K562 (cell line): ENCODE data around the gene SCYL1. TPM values are rescaled to one million over a fixed set of nuclear protein-coding genes. Genes with fewer than 3 reads are reported as not detected.
A peak's percentile ranks its signal among the peaks of the same experiment; 100 is the strongest.

Experiments
- ATAC-seq: fragments of 200-7000 bp; cut with Tn5 transposase; 3 replicates; pipeline ENCODE4 v1.9.1; 2020; ENCODE audit warnings: moderate library complexity
- BruUV-seq: library from RNA; stranded (reverse); fragments of 400-500 nt; replicated peaks from 2 replicates; lab custom pipeline; 2021; lab: Mats Ljungman, UMichigan
- CTCF ChIA-PET: fragments of 300-600 bp; formaldehyde crosslinking; extraction: SDS; loops from one replicate; lab custom pipeline; 2021; ENCODE audit warnings: low intra/inter-chr PET ratio; lab: Yijun Ruan, JAX
- POLR2A ChIA-PET: fragments of 300-600, 350-650 bp; sonication (Branson Sonifier 250); formaldehyde crosslinking; extraction: SDS; loops from one replicate; lab custom pipeline; 2021; ENCODE audit warnings: antibody characterized with exemption, inconsistent platforms; lab: Yijun Ruan, JAX
- DNase-seq, 4 experiments: peaks; one replicate each; pipeline versions ENCODE4 v3.0.0 to v3.0.0-alpha.2; 2011 to 2018; ENCODE audit warnings: low spot score in 3 of 4, mixed read lengths in 3 of 4; ENCODE audit errors: extremely low read depth in 1 of 4
- FAIRE-seq: peaks from 2 replicates; lab custom pipeline; 2011; peaks lifted over from hg19 to GRCh38; lab: Jason Lieb, UNC
- H2AFZ ChIP-seq: 2 replicates; pipeline ENCODE4 v1.6.0; 2011; ENCODE audit warnings: low read depth, low read length, control low read depth, inconsistent platforms
- H3K27ac ChIP-seq: fragments of 200-600 bp; 3 replicates; pipeline ENCODE4 v1.8.0; 2011; ENCODE audit warnings: low read depth, mild to moderate bottlenecking, control low read depth, inconsistent platforms, low read length, moderate library complexity, mixed read lengths; ENCODE audit errors: extremely low read depth
- H3K27me3 ChIP-seq, 2 experiments: fragments of 300-600 bp in 1 of 2; 2 replicates in 1 of 2; 3 replicates in 1 of 2; pipeline versions ENCODE4 v1.6.0 to v1.8.0; 2011; ENCODE audit warnings: inconsistent platforms in 2 of 2, low read length in 2 of 2, mild to moderate bottlenecking in 1 of 2, mixed read lengths in 1 of 2, moderate library complexity in 1 of 2; ENCODE audit not compliant: control insufficient read depth in 2 of 2, insufficient read depth in 2 of 2
- H3K36me3 ChIP-seq: fragments of 300-600 bp; 3 replicates; pipeline ENCODE4 v1.8.0; 2011; ENCODE audit warnings: mild to moderate bottlenecking, low read length, inconsistent platforms; ENCODE audit not compliant: control insufficient read depth, insufficient read depth
- H3K4me1 ChIP-seq, 2 experiments: fragments of 200-600 bp in 1 of 2; replicated peaks in 1 of 2; 2 replicates in 1 of 2; 3 replicates in 1 of 2; pipeline versions ENCODE4 v1.5.1 to v1.8.0; 2011; ENCODE audit warnings: inconsistent platforms in 2 of 2, low read length in 2 of 2, mild to moderate bottlenecking in 1 of 2, mixed read lengths in 1 of 2, moderate library complexity in 1 of 2; ENCODE audit not compliant: control insufficient read depth in 2 of 2, insufficient read depth in 2 of 2
- H3K4me2 ChIP-seq: 2 replicates; pipeline ENCODE4 v1.6.1; 2011; ENCODE audit warnings: low read length, control low read depth, inconsistent platforms, mixed read lengths; ENCODE audit not compliant: insufficient read depth
- H3K4me3 ChIP-seq: fragments of 200-600 bp; sonication (generic), shearing (Covaris generic); 2 replicates; pipeline ENCODE4 v1.5.1; 2016; ENCODE audit warnings: control low read depth, inconsistent platforms
- H3K79me2 ChIP-seq: fragments of 200-600 bp; 3 replicates; pipeline ENCODE4 v1.8.0; 2011; ENCODE audit warnings: low read length, inconsistent platforms; ENCODE audit not compliant: control insufficient read depth, insufficient read depth
- H3K9ac ChIP-seq, 2 experiments: 2 replicates each; pipeline versions ENCODE4 v1.6.0 to v1.6.1; 2011; ENCODE audit warnings: low read depth in 2 of 2, low read length in 2 of 2, control low read depth in 1 of 2, inconsistent platforms in 1 of 2, mild to moderate bottlenecking in 1 of 2, mixed read lengths in 1 of 2; ENCODE audit not compliant: insufficient read depth in 1 of 2
- H3K9me1 ChIP-seq: one replicate; pipeline ENCODE4 v1.6.0; 2011; ENCODE audit warnings: inconsistent platforms, mild to moderate bottlenecking, low read length, moderate library complexity; ENCODE audit not compliant: control insufficient read depth, insufficient read depth
- H3K9me3 ChIP-seq: replicated peaks from 2 replicates; pipeline ENCODE4 v1.5.1; 2011; ENCODE audit warnings: low read depth, low read length, inconsistent platforms; ENCODE audit not compliant: control insufficient read depth, insufficient read depth
- H4K20me1 ChIP-seq: replicated peaks from 2 replicates; pipeline ENCODE4 v1.6.1; 2011; ENCODE audit warnings: low read length, inconsistent platforms, mixed read lengths; ENCODE audit not compliant: control insufficient read depth, insufficient read depth
- BACH1 ChIP-seq: fragments of 200-800 bp; sonication (Bioruptor generic); IDR thresholded peaks from 2 replicates; pipeline ENCODE4 v1.6.1; 2016; ENCODE audit warnings: missing genetic modification characterization, missing compliant biosample characterization
- CEBPZ ChIP-seq: fragments of 150-350 bp; IDR thresholded peaks from 2 replicates; pipeline ENCODE4 v1.6.1; 2014; ENCODE audit warnings: low read depth, mild to moderate bottlenecking, low read length, borderline replicate concordance
- CSDE1 ChIP-seq, 2 experiments: fragments of 450-650 bp; IDR thresholded peaks; 2 replicates each; pipeline ENCODE4 v1.6.1; 2016; ENCODE audit warnings: mild to moderate bottlenecking in 1 of 2
- E4F1 ChIP-seq: fragments of 250-450 bp; sonication (Bioruptor Pico); IDR thresholded peaks from 2 replicates; pipeline ENCODE4 v1.5.0; 2021; ENCODE audit warnings: mild to moderate bottlenecking, borderline replicate concordance
- FOXA3 ChIP-seq, 2 experiments: fragments of 450-650 bp in 1 of 2; sonication (generic) in 1 of 2; formaldehyde crosslinking; IDR thresholded peaks in 1 of 2; conservative IDR thresholded peaks in 1 of 2; 2 replicates each; pipeline versions ENCODE4 v1.4.0 to v1.8.0; 2020 to 2022; ENCODE audit warnings: mild to moderate bottlenecking in 2 of 2, missing genetic modification reagents in 1 of 2
- LCOR ChIP-seq: sonication (generic); formaldehyde crosslinking; IDR thresholded peaks from 2 replicates; pipeline ENCODE4 v1.8.0; 2022; ENCODE audit warnings: mild to moderate bottlenecking, missing genetic modification reagents
- MEF2A ChIP-seq: IDR thresholded peaks from 2 replicates; pipeline ENCODE4 v1.6.1; 2011; ENCODE audit warnings: low read depth, mild to moderate bottlenecking, low read length, moderate library complexity; ENCODE audit not compliant: control insufficient read depth
- MLLT1 ChIP-seq, 2 experiments: fragments of 450-650 bp; IDR thresholded peaks; 2 replicates each; pipeline ENCODE4 v1.6.1; 2016
- TCF3 ChIP-seq: sonication (generic); formaldehyde crosslinking; IDR thresholded peaks from 2 replicates; pipeline ENCODE4 v1.4.0; 2020; ENCODE audit warnings: mild to moderate bottlenecking, missing genetic modification reagents
- TCF7L2 ChIP-seq: fragments of 150-350 bp; IDR thresholded peaks from 2 replicates; pipeline ENCODE4 v1.6.1; 2016; ENCODE audit warnings: low read depth, mild to moderate bottlenecking, low read length, moderate library complexity
- THRAP3 ChIP-seq: fragments of 450-650 bp; IDR thresholded peaks from 2 replicates; pipeline ENCODE4 v1.6.1; 2016; ENCODE audit warnings: mild to moderate bottlenecking, inconsistent platforms, borderline replicate concordance
- ZBTB8A ChIP-seq: fragments of 450-650 bp; IDR thresholded peaks from 2 replicates; pipeline ENCODE4 v1.6.1; 2018; ENCODE audit warnings: mild to moderate bottlenecking, moderate library complexity; ENCODE audit not compliant: partially characterized antibody
- ZNF12 ChIP-seq: sonication (generic); formaldehyde crosslinking; IDR thresholded peaks from 2 replicates; pipeline ENCODE4 v1.4.0; 2020; ENCODE audit warnings: mild to moderate bottlenecking, missing genetic modification reagents
- WGBS: fragments of 100-300 bp; shearing (Covaris generic); methylation state at CpG from one replicate; pipeline ENCODE4 v1.1.6; 2016; ENCODE audit warnings: low coverage, mixed read lengths; ENCODE audit not compliant: insufficient coverage; ENCODE audit errors: missing lambda C conversion rate; 5-methylcytosine and 5-hydroxymethylcytosine counted together
- in situ Hi-C: fragments of 300-500 bp; cut with MboI; formaldehyde crosslinking; loops from 4 replicates; pipeline ENCODE4 v1.15.0; 2018; ENCODE audit warnings: inconsistent platforms, mixed read lengths
- intact Hi-C: fragments of 100-400 bp; cut with micrococcal nuclease; formaldehyde crosslinking; loops from 2 replicates; pipeline ENCODE4 v1.14.2; 2022
- polyA plus RNA-seq, 8 experiments: library from polyadenylated mRNA; depleted of rRNA in 4 of 8; stranded (reverse) in 5 of 8; unstranded in 3 of 8; fragments of >200 nt; fragmentation: Nextera tagmentation in 2 of 8; fragmentation: Illumina TruSeq in 1 of 8; extraction: Ambion mirVana in 2 of 8; extraction: Trizol in 1 of 8; gene quantifications; 2 replicates each; pipeline versions ENCODE4 v1.2.1 to v1.2.3, GENCODE V29; 2011 to 2014; ENCODE audit warnings: inconsistent platforms in 1 of 8, missing spikeins in 1 of 8
- total RNA-seq, 7 experiments: library from RNA; depleted of rRNA in 6 of 7; stranded (reverse); fragments of >200 nt in 6 of 7; fragmentation: Illumina TruSeq in 2 of 7; extraction: Trizol in 2 of 7; gene quantifications; 2 replicates each; pipeline versions ENCODE4 v1.2.1 to v1.2.3, GENCODE V29; 2011 to 2021; ENCODE audit warnings: low replicate concordance in 1 of 7

SCYL1 gene
- total and polyA plus RNA-seq, 9 of the 15 experiments (the other 6 are each of a cell fraction or from before 2014, with no cell fraction given), result 1.9 to 145 (median 57.6) TPM

GRCh38 chr11:65503368-65503948 is 21.4 kb upstream of the SCYL1 start:
- POLR2A ChIA-PET, result interaction anchor here (0.6 to 27.6 kb wide), 26 partner anchors 14 to 381 kb away, joined by 3 to 2118 read pairs (median 8); partner anchors contain the start of genes DPF2, FRMD8, NEAT1 and PCNX3
- in situ Hi-C loops (no loop called here), intact Hi-C loops (no loop called here)
- Histone ChIP-seq H3K9me3 (no peaks in the 10 kb centered on the region), H3K36me3 (peaks cover 75% of the 10 kb centered on the region), H3K27ac (peak overlapping the region; percentile 99), H3K9me1 (peaks cover 5% of the 10 kb centered on the region), H3K4me2 (peak overlapping the region; percentile 94), H3K27me3 (no peaks in the 10 kb centered on the region), H2AFZ (no peak overlapping the region), H3K79me2 (peaks cover 93% of the 10 kb centered on the region), H4K20me1 (peaks cover 70% of the 10 kb centered on the region), H3K4me3 (peak overlapping the region; percentile 84), H3K4me1 (peaks cover 0 to 5% of the 10 kb centered on the region in 2 experiments; a peak in 3 of 5 replicates), H3K9ac (peak overlapping the region in 1 of 2 experiments; percentile 100; a peak in 3 of 4 replicates)
- 0% methylated on average over 3 of the region's 3 CpGs for WGBS
- FAIRE-seq (no peak), ATAC-seq (no peak), DNase-seq (peak in 1 of 4 experiments; percentile 44)
- no TSS peak for BruUV-seq
- CTCF ChIA-PET, result interaction anchor here (0.5 kb wide), 1 partner anchor 229 kb away, joined by 3 read pairs; no protein-coding TSS in a partner anchor
- TF ChIP-seq MLLT1 (IDR thresholded peaks at IDR 0.05) (peak; percentile 13 to 73; a peak in 3 of 4 replicates), BACH1 (tag) (peak; percentile 56; the same call in 1 of the 2 replicates), TCF7L2 (no peak), E4F1 (CRISPR knock-in tag) (peak; percentile 29; the same call in 1 of the 2 replicates), CEBPZ (no peak), ZNF12 (CRISPR knock-in tag) (no peak), FOXA3 (CRISPR knock-in tag; conservative IDR thresholded peaks at IDR 0.05 in 1 of 2, IDR thresholded peaks at IDR 0.05 in 1 of 2) (no peak), ZBTB8A (peak; percentile 5), TCF3 (no peak), CSDE1 (IDR thresholded peaks at IDR 0.05) (peak in 1 of 2 experiments; percentile 22; a peak in 1 of 4 replicates), LCOR (CRISPR knock-in tag) (0 out of 2 replicates have a peak, but pooled peaks have one; percentile 15), THRAP3 (peak; percentile 98; the same call in 1 of the 2 replicates), MEF2A (peak; percentile 36; the same call in 1 of the 2 replicates)
